Liver (tissue), 9 donors: ENCODE measurements around the gene TUBGCP6. TPM values are rescaled to one million over a fixed set of nuclear protein-coding genes. Genes with fewer than 3 reads are reported as not detected.

Experiments
- DNase-seq: peaks from one replicate; pipeline ENCODE4 v3.0.0-alpha.2; 2017; ENCODE audit warnings: low spot score
- H3K27ac ChIP-seq, 2 donors: one replicate each; pipeline ENCODE4 v1.7.0; 2013; ENCODE audit warnings: inconsistent platforms in 2 of 2, low read length in 2 of 2, control low read depth in 1 of 2, low read depth in 1 of 2, mild to moderate bottlenecking in 1 of 2
- H3K27me3 ChIP-seq, 4 donors: one replicate each; pipeline versions ENCODE4 v1.6.1 to v1.7.0; 2013; ENCODE audit warnings: low read length in 3 of 4, inconsistent platforms in 1 of 4, mild to moderate bottlenecking in 1 of 4, moderate library complexity in 1 of 4; ENCODE audit not compliant: control insufficient read depth in 4 of 4, insufficient read depth in 4 of 4
- H3K36me3 ChIP-seq, 4 donors: one replicate each; pipeline versions ENCODE4 v1.6.1 to v1.7.0; 2013; ENCODE audit warnings: low read length in 3 of 4, mild to moderate bottlenecking in 3 of 4, low read depth in 1 of 4, moderate library complexity in 1 of 4; ENCODE audit not compliant: control insufficient read depth in 4 of 4, insufficient read depth in 3 of 4
- H3K4me1 ChIP-seq, 4 donors: one replicate each; pipeline versions ENCODE4 v1.6.1 to v1.7.0; 2013; ENCODE audit warnings: low read length in 3 of 4, mild to moderate bottlenecking in 3 of 4, moderate library complexity in 1 of 4; ENCODE audit not compliant: control insufficient read depth in 4 of 4, insufficient read depth in 4 of 4
- H3K4me3 ChIP-seq, 3 donors: one replicate each; pipeline versions ENCODE4 v1.6.1 to v1.7.0; 2013; ENCODE audit warnings: low read length in 3 of 3, control low read depth in 1 of 3, low read depth in 1 of 3, mild to moderate bottlenecking in 1 of 3
- H3K9ac ChIP-seq, 2 donors: one replicate each; pipeline ENCODE4 v1.7.0; 2013; ENCODE audit warnings: low read length in 2 of 2, mild to moderate bottlenecking in 2 of 2, moderate library complexity in 2 of 2, control low read depth in 1 of 2, low read depth in 1 of 2
- H3K9me3 ChIP-seq, 4 donors: one replicate each; pipeline versions ENCODE4 v1.6.1 to v1.7.0; 2013; ENCODE audit warnings: low read length in 3 of 4; ENCODE audit not compliant: control insufficient read depth in 4 of 4
- ATF3 ChIP-seq: IDR thresholded peaks from 2 replicates; pipeline ENCODE4 v1.6.1; 2016; ENCODE audit warnings: antibody characterized with exemption
- CTCF ChIP-seq: fragments of 150-350 bp; IDR thresholded peaks from 2 replicates; pipeline ENCODE4 v1.5.1; 2017; ENCODE audit warnings: improper control_type of control experiment, low read depth, low read length; ENCODE audit not compliant: missing input control
- EGR1 ChIP-seq, 2 donors: IDR thresholded peaks; 2 replicates each; pipeline ENCODE4 v1.6.1; 2016 to 2018; ENCODE audit warnings: antibody characterized with exemption in 2 of 2, low read depth in 2 of 2
- FOXA2 ChIP-seq: IDR thresholded peaks from 2 replicates; pipeline ENCODE4 v1.6.1; 2016; ENCODE audit warnings: antibody characterized with exemption
- GABPA ChIP-seq, 2 donors: IDR thresholded peaks in 1 of 2; conservative IDR thresholded peaks in 1 of 2; 2 replicates each; pipeline ENCODE4 v1.6.1; 2016; ENCODE audit warnings: antibody characterized with exemption in 2 of 2, mild to moderate bottlenecking in 1 of 2, moderate library complexity in 1 of 2
- HNF4G ChIP-seq: IDR thresholded peaks from 2 replicates; pipeline ENCODE4 v1.6.1; 2016; ENCODE audit warnings: antibody characterized with exemption
- JUND ChIP-seq, 2 donors: IDR thresholded peaks; 2 replicates each; pipeline ENCODE4 v1.6.1; 2016; ENCODE audit warnings: antibody characterized with exemption in 2 of 2
- RAD21 ChIP-seq, 2 donors: IDR thresholded peaks; 2 replicates each; pipeline ENCODE4 v1.6.1; 2016; ENCODE audit warnings: antibody characterized with exemption in 2 of 2, mild to moderate bottlenecking in 2 of 2
- REST ChIP-seq: IDR thresholded peaks from 2 replicates; pipeline ENCODE4 v1.6.1; 2016; ENCODE audit warnings: antibody characterized with exemption, mild to moderate bottlenecking
- RXRA ChIP-seq, 2 donors: IDR thresholded peaks; 2 replicates each; pipeline ENCODE4 v1.6.1; 2017 to 2018; ENCODE audit warnings: antibody characterized with exemption in 2 of 2, mild to moderate bottlenecking in 1 of 2
- SP1 ChIP-seq: IDR thresholded peaks from 2 replicates; pipeline ENCODE4 v1.6.1; 2018; ENCODE audit warnings: antibody characterized with exemption, mild to moderate bottlenecking
- TAF1 ChIP-seq: conservative IDR thresholded peaks from 2 replicates; pipeline ENCODE4 v1.6.1; 2016; ENCODE audit warnings: antibody characterized with exemption, mild to moderate bottlenecking
- WGBS: extraction: QIAGEN DNeasy Blood & Tissue Kit; methylation state at CpG from one replicate; pipeline ENCODE4 v1.1.7; 2013; 5-methylcytosine and 5-hydroxymethylcytosine counted together
- polyA plus RNA-seq, 2 donors: library from polyadenylated mRNA; stranded (reverse) in 1 of 2; unstranded in 1 of 2; fragments of 200-250 nt in 1 of 2; fragments of >200 nt in 1 of 2; fragmentation: Nextera tagmentation in 1 of 2; extraction: Ambion mirVana in 1 of 2; gene quantifications; one replicate each; pipeline versions ENCODE4 v1.2.1 to v1.2.3, GENCODE V29; 2013 to 2015
- total RNA-seq, 2 donors: library from RNA; depleted of rRNA; stranded (reverse); fragments of >200 nt; gene quantifications; one replicate each; pipeline ENCODE4 v1.2.3, GENCODE V29; 2014
- donor health status: healthy.
- donor health status: healthy.
- donor health status: healthy.
- donor health status: healthy.
- donor health status: healthy.

TUBGCP6 gene
- total and polyA plus RNA-seq, 4 donors = 9.3 to 31.7 (median 16.4) TPM

- peaks cover 0 to 32% (median 1%) of the 10 kb centered on the region in 4 donors for H3K36me3 ChIP-seq
- H3K4me3 ChIP-seq = no peak overlapping the region
- TF ChIP-seq REST (no peak), EGR1 (IDR thresholded peaks at IDR 0.05; ENCODE audit: low read depth in 2 of 2) (no peak), RXRA (IDR thresholded peaks at IDR 0.05) (no peak), GABPA (IDR thresholded peaks at IDR 0.05 in 1 of 2, conservative IDR thresholded peaks at IDR 0.05 in 1 of 2) (no peak), SP1 (no peak), TAF1 (no peak), CTCF (no peak), HNF4G (no peak), FOXA2 (no peak), JUND (IDR thresholded peaks at IDR 0.05) (no peak), ATF3 (no peak)
- no peaks in the 10 kb centered on the region for H3K27me3 ChIP-seq
- H3K4me1 ChIP-seq = peaks cover 21 to 87% (median 61%) of the 10 kb centered on the region in 4 donors
- DNase-seq = no peak
- no peak overlapping the region for H3K9ac ChIP-seq
- H3K27ac ChIP-seq = peak overlapping the region in 1 of 2 donors; percentile 26
- WGBS = 92% methylated on average over 8 of the region's 8 CpGs
- no peaks in the 10 kb centered on the region for H3K9me3 ChIP-seq
These were observed 51.2 kb downstream of the TUBGCP6 start for GRCh38 chr22:50193621-50194020.

DNA sequence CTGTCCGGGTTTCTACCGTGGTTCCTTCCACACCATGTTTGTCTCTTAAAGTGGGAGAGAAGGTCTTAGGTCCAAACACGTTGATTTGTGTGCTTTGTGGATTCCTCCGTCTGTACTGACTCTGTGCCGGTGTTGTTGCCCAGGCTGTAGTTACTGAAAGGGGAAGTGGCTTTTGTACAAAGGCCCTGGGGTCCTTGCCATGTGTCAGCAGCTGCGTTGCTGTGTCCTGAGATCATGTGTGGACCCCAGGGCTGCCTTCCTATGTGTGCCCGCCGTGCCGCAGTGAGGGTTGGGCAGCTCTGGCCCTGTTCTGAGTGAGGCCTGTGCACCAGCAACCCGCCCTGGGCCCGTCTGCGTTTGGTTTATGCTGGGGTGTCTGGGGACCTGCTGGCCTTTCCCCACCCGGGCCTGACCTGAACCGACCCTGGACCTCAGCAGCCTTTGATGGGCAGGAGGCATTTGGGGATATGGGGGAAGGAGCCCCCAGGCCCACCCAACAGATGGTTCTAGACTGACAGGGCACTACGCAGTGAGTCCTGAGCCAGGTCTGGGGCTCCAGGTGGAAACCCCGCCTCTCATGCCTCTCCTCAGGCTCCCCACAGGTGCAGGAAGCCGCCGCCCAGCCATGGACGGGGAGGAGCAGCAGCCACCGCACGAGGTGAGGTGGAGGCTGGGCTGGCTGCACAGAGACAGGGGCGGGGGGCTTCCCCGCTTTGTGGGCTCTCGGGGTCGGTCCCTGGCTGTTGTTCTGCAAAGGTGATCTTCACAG is 52.2 kb downstream of the TUBGCP6 start:
- Histone ChIP-seq H3K4me3 (no peak overlapping the region), H3K27ac (peak overlapping the region; percentile 87 to 90), H3K36me3 (peaks cover 0 to 22% (median 0%) of the 10 kb centered on the region in 4 donors), H3K9ac (no peak overlapping the region), H3K9me3 (no peaks in the 10 kb centered on the region), H3K27me3 (no peaks in the 10 kb centered on the region), H3K4me1 (peaks cover 22 to 87% (median 62%) of the 10 kb centered on the region in 4 donors)
- 87% methylated on average over 25 of the region's 25 CpGs for WGBS
- no peak for DNase-seq
- TF ChIP-seq HNF4G (no peak), JUND (IDR thresholded peaks at IDR 0.05) (no peak), TAF1 (no peak), RAD21 (IDR thresholded peaks at IDR 0.05) (no peak)
